ENCODE measurements around the gene DHCR7. TPM values are rescaled to one million over a fixed set of nuclear protein-coding genes. Genes with fewer than 3 reads are reported as not detected.

DHCR7 gene
- total and polyA plus RNA-seq, 2 experiments from 2014 or later = 84.0 to 166 TPM

DNA sequence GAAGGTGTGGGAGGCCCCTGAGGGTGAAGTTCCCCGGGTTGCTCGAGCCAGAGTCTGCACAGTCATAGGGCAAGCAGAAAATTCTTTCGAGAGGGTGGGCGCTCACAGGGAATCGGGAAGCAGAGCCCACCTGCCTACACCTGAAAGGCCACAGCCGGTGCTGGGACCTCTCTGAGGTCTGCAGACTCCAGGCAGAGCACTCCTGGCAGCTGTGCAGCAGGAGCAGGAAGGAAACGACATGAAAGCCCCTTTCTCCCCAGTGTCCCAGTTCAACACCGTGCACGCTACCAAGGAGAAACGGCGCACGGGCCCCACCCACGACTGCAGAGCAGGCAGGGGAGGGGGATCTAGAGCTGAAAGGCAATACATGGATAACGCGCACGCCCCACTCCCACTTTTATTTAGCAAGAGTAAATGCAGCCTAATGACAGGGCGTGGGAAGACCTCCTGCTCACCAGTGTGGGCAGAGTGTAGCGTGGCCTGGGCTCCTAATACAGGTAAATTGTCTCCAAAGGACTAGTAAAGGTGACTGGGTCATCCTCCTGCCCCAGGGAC, 13.5 kb downstream of the DHCR7 start:
- no peaks in the 10 kb centered on the region for H3F3A ChIP-seq (replicated peaks; ENCODE audit: low read depth)
- H3K36me3 Mint-ChIP-seq (ENCODE audit: low read depth) = peaks cover 46% of the 10 kb centered on the region
- ATAC-seq = no peak
- no peak overlapping the region for H3K4me2 ChIP-seq
- no peaks in the 10 kb centered on the region for H3K4me1 Mint-ChIP-seq
- peaks cover 4% of the 10 kb centered on the region; the same call in 1 of the 3 replicates for H3K9me3 Mint-ChIP-seq
- H3K27me3 ChIP-seq (ENCODE audit: insufficient read depth) = no peaks in the 10 kb centered on the region
- no peak overlapping the region for H3K27ac ChIP-seq (ENCODE audit: low read depth)
- H3K4me1 ChIP-seq (ENCODE audit: insufficient read depth) = no peaks in the 10 kb centered on the region
- peaks cover 28% of the 10 kb centered on the region for H3K36me3 ChIP-seq (ENCODE audit: insufficient read depth)
- H3K9me2 ChIP-seq (ENCODE audit: insufficient read depth) = peaks cover 2% of the 10 kb centered on the region; the same call in 1 of the 2 replicates
- peaks cover 9% of the 10 kb centered on the region; the same call in 1 of the 2 replicates for H4K20me1 ChIP-seq (replicated peaks; ENCODE audit: insufficient read depth)
- TF ChIP-seq POLR2AphosphoS5 (IDR thresholded peaks at IDR 0.05; ENCODE audit: low read depth) (no peak), NANOG (IDR thresholded peaks at IDR 0.05; ENCODE audit: borderline replicate concordance) (no peak), REST (IDR thresholded peaks at IDR 0.05; ENCODE audit: unreplicated experiment) (no peak), JUNB (IDR thresholded peaks at IDR 0.05; ENCODE audit: unreplicated experiment) (no peak), ZNF331 (CRISPR knock-in tag; IDR thresholded peaks at IDR 0.05; ENCODE audit: low read depth) (no peak), ZNF114 (CRISPR knock-in tag; IDR thresholded peaks at IDR 0.05) (no peak), EZH2 (IDR thresholded peaks at IDR 0.05; ENCODE audit: low read depth, unreplicated experiment) (no peak), STAT1 (IDR thresholded peaks at IDR 0.05; ENCODE audit: unreplicated experiment) (no peak), EZH2phosphoT487 (IDR thresholded peaks at IDR 0.05; ENCODE audit: unreplicated experiment) (no peak), CREB1 (CRISPR knock-in tag; IDR thresholded peaks at IDR 0.05; ENCODE audit: low read depth) (no peak)
- TF ChIP-seq, protein P1, sequence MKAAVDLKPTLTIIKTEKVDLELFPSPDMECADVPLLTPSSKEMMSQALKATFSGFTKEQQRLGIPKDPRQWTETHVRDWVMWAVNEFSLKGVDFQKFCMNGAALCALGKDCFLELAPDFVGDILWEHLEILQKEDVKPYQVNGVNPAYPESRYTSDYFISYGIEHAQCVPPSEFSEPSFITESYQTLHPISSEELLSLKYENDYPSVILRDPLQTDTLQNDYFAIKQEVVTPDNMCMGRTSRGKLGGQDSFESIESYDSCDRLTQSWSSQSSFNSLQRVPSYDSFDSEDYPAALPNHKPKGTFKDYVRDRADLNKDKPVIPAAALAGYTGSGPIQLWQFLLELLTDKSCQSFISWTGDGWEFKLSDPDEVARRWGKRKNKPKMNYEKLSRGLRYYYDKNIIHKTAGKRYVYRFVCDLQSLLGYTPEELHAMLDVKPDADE (IDR thresholded peaks at IDR 0.05) = no peak
- TF ChIP-seq, protein P2, sequence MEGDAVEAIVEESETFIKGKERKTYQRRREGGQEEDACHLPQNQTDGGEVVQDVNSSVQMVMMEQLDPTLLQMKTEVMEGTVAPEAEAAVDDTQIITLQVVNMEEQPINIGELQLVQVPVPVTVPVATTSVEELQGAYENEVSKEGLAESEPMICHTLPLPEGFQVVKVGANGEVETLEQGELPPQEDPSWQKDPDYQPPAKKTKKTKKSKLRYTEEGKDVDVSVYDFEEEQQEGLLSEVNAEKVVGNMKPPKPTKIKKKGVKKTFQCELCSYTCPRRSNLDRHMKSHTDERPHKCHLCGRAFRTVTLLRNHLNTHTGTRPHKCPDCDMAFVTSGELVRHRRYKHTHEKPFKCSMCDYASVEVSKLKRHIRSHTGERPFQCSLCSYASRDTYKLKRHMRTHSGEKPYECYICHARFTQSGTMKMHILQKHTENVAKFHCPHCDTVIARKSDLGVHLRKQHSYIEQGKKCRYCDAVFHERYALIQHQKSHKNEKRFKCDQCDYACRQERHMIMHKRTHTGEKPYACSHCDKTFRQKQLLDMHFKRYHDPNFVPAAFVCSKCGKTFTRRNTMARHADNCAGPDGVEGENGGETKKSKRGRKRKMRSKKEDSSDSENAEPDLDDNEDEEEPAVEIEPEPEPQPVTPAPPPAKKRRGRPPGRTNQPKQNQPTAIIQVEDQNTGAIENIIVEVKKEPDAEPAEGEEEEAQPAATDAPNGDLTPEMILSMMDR (conservative IDR thresholded peaks at IDR 0.05; ENCODE audit: low read depth in 2 of 2) = no peak
- TF ChIP-seq, protein P3, sequence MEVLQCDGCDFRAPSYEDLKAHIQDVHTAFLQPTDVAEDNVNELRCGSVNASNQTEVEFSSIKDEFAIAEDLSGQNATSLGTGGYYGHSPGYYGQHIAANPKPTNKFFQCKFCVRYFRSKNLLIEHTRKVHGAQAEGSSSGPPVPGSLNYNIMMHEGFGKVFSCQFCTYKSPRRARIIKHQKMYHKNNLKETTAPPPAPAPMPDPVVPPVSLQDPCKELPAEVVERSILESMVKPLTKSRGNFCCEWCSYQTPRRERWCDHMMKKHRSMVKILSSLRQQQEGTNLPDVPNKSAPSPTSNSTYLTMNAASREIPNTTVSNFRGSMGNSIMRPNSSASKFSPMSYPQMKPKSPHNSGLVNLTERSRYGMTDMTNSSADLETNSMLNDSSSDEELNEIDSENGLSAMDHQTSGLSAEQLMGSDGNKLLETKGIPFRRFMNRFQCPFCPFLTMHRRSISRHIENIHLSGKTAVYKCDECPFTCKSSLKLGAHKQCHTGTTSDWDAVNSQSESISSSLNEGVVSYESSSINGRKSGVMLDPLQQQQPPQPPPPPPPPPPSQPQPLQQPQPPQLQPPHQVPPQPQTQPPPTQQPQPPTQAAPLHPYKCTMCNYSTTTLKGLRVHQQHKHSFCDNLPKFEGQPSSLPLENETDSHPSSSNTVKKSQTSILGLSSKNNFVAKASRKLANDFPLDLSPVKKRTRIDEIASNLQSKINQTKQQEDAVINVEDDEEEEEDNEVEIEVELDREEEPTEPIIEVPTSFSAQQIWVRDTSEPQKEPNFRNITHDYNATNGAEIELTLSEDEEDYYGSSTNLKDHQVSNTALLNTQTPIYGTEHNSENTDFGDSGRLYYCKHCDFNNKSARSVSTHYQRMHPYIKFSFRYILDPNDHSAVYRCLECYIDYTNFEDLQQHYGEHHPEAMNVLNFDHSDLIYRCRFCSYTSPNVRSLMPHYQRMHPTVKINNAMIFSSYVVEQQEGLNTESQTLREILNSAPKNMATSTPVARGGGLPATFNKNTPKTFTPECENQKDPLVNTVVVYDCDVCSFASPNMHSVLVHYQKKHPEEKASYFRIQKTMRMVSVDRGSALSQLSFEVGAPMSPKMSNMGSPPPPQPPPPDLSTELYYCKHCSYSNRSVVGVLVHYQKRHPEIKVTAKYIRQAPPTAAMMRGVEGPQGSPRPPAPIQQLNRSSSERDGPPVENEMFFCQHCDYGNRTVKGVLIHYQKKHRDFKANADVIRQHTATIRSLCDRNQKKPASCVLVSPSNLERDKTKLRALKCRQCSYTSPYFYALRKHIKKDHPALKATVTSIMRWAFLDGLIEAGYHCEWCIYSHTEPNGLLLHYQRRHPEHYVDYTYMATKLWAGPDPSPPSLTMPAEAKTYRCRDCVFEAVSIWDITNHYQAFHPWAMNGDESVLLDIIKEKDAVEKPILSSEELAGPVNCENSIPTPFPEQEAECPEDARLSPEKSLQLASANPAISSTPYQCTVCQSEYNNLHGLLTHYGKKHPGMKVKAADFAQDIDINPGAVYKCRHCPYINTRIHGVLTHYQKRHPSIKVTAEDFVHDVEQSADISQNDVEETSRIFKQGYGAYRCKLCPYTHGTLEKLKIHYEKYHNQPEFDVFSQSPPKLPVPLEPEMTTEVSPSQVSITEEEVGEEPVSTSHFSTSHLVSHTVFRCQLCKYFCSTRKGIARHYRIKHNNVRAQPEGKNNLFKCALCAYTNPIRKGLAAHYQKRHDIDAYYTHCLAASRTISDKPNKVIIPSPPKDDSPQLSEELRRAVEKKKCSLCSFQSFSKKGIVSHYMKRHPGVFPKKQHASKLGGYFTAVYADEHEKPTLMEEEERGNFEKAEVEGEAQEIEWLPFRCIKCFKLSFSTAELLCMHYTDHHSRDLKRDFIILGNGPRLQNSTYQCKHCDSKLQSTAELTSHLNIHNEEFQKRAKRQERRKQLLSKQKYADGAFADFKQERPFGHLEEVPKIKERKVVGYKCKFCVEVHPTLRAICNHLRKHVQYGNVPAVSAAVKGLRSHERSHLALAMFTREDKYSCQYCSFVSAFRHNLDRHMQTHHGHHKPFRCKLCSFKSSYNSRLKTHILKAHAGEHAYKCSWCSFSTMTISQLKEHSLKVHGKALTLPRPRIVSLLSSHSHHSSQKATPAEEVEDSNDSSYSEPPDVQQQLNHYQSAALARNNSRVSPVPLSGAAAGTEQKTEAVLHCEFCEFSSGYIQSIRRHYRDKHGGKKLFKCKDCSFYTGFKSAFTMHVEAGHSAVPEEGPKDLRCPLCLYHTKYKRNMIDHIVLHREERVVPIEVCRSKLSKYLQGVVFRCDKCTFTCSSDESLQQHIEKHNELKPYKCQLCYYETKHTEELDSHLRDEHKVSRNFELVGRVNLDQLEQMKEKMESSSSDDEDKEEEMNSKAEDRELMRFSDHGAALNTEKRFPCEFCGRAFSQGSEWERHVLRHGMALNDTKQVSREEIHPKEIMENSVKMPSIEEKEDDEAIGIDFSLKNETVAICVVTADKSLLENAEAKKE (CRISPR knock-in tag; IDR thresholded peaks at IDR 0.05) = no peak
- H3K79me2 ChIP-seq (replicated peaks; ENCODE audit: insufficient read depth) = no peaks in the 10 kb centered on the region
- H3K27me3 Mint-ChIP-seq (ENCODE audit: insufficient read depth, low read depth, poor library complexity) = peaks cover under 1% of the 10 kb centered on the region
- H3K4me3 Mint-ChIP-seq = no peak overlapping the region
- no peak overlapping the region for H2AFZ ChIP-seq
- DNase-seq (ENCODE audit: low spot score) = no peak
- no peak overlapping the region for H3K4me3 ChIP-seq
- no peak overlapping the region for H3K27ac Mint-ChIP-seq

Measured in GM23338 (cell line).